GM21367 (cell line): ENCODE results near the gene RBBP8NL.

Experiments used
- ATAC-seq: cut with Tn5 transposase; IDR thresholded peaks from one replicate; pipeline ENCODE4 v1.9.1; 2021; ENCODE audit not compliant: unreplicated experiment

Gene RBBP8NL

DNA sequence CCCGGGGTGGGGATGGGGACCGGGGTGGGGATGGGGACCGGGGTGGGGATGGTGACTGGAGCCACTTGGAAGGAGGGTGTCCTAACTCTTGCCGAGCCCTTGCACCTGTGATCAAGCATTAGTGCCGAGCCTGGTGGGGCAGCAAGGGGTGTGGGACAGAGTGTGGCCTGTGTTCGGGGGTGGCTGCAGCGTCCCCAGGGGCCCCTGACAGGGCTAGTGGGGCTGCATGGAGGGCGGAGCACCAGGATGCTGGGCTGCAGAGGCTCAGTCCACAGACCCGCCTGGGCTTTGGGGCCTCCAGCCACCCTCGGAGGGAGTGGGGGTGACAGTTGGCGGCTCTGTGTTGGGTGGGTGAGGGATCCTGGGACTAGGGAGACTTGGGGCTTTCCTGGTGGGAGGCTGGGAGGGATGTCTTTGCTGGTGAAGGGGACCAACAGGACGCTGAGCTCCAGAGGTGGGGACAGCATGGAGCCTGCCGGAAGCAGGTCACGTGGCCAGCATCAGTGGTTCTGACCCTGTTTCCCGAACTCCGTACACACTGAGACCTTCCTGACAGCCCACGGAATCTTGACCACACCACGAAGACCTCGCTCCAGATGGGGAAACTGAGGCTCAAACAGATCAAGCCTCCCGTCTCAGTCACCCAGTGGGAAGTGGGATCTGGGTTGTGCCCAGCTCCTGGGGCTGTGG is 4.6 kb downstream of the RBBP8NL start:
- ATAC-seq: no peak

DNA sequence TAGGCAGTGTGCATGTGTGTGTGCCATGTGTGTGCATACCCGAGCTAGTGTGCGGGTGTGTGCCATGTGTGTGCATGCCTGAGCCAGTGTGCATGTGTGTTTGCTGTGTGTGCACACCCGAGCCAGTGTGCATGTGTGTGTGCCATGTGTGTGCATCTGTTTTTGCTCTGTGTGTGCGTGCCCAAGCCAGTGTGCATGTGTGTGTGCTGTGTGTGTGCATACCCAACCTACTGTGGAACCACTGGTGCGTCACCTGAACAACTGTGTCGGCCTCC is 5.7 kb downstream of the RBBP8NL start:
- no peak for ATAC-seq

- ATAC-seq: no peak
These were observed 6.3 kb downstream of the RBBP8NL start for GRCh38 chr20:62420846-62421715.

DNA sequence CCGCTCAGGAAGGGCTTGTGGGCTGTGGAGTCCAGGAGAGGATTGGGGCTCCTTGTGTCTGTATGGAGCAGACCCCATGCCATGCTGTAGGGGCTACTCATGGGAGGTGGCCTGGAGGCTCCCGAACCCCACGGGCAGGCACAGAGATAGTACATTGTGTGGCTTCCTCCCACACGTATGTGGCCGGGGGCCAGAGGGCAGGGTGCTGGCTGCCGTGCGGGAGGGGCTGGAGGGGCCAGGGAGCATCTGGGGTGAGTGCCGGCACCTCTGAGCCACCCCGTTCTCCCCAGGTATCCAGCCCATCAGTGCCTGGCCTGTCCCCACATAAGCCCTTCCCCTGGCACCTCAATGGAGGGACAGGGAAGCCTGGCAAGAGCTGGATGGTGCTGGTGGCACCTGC is 7.6 kb downstream of the RBBP8NL start:
- no peak for ATAC-seq

- ATAC-seq: no peak
These were observed 8.4 kb downstream of the RBBP8NL start for GRCh38 chr20:62418709-62419487.

GRCh38 chr20:62417981-62418708 is 9.2 kb downstream of the RBBP8NL start:
- ATAC-seq: no peak

DNA sequence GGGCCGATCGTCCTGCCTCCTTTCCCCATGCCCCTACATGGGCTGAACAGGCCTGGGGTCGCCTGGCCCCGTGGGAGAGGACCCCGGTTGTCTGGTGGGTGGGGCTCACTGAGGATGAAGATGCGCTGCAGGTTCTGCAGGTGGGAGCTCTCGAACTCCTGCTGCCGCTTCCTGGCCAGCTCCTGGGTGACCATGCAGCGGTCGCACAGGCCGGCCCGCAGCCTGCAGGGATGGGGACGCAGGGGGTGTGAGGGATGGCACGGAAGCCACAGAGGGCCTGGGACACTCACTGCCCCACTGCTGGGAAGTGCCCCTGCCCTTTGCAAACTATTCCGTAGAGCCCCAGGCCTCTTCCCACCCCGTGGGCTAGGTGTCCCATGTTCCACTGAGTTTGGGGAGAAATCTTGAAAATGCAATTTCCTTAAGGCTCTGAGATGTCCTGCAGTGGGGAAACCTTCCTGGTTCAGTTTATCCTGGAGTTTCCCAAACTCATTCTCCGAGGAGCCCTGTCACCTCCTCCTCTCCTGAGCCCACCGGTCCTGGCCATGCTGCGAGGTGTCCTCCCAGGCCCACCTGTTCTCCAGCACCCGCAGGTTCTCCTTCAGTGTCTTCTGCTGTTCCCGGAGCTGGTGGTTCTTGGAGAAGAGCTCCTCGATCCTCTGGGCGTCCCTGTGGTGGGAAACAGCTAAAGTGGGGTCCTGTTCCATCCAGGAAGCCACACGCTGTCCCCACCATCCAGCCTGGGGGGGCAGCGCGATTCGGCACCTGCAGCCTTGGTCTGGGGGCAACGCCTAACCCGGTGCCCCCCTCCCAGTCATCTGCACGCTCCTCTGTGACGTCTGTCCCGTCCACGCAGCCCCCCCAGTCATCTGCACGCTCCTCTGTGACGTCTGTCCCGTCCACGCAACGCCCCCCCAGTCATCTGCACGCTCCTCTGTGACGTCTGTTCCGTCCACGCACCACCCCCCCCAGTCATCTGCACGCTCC is 10.4 kb downstream of the RBBP8NL start:
- no peak for ATAC-seq

DNA sequence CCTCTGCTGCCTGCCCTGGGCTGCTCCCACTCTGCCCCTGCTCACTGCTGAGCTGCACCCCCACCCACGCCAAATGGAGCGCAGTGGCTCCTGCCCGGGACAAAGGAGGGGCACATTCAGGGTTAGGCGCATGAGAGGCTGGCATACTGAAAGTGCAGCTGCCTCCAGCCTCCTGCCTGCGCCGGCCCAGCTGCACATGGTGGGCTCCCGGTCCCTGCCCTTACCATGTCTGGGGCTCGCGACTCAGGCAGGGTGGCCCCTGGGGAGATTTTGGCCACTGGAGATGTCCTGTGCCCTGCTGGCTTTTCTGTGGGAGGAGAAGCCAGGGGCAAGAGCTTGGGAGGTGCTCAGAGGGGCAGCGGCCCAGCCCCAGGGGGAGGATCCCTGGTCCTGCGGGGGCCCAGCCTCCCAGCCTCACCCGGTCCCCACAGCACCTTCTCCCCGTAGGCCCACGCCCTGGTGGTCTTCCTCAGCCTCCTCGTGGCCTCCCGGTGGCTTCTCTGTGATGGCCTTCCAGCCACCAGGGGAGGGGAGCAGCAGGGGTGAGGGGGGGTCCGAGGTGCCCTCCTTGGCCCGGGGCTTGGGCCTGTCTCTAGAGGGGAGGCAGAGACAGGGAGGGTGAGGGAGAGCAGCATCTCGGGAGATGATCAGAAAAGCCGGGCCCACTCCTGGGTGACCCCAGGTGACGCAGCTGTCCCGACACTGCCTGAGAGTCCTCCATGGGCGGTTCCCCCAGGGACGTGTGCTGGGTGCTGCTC is 11.8 kb downstream of the RBBP8NL start:
- no peak for ATAC-seq

- no peak for ATAC-seq
These were observed 13.3 kb downstream of the RBBP8NL start for GRCh38 chr20:62413896-62414481.

DNA sequence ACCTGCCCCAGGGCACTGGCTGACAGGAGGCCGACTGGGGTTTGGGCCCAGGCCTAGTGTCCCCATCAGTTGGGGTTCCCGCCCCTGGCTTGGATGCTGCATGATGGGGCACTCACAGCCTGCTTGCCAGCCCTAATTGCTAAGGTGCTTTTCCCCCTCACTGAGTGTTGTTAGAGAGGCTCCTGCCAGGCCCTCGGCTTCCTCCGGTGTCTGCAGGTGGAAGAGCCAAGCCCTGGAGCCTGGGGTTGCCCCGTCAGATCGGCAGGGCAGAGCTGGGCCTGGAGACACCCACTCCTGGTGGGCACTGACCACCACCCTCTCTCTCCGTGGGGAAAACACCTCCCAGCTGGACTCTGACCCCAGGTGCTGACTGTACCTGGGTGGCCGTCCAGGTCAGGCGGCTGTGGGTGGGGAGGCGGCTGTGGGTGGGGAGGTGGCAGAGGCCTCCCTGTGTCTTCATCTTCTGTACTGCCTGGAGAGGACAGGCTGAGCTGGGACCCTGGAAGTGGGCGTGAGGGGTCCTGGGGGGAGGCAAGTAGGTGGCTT is 14.2 kb downstream of the RBBP8NL start:
- ATAC-seq: no peak

- no peak for ATAC-seq
These were observed 14.9 kb downstream of the RBBP8NL start for GRCh38 chr20:62412194-62413024.

DNA sequence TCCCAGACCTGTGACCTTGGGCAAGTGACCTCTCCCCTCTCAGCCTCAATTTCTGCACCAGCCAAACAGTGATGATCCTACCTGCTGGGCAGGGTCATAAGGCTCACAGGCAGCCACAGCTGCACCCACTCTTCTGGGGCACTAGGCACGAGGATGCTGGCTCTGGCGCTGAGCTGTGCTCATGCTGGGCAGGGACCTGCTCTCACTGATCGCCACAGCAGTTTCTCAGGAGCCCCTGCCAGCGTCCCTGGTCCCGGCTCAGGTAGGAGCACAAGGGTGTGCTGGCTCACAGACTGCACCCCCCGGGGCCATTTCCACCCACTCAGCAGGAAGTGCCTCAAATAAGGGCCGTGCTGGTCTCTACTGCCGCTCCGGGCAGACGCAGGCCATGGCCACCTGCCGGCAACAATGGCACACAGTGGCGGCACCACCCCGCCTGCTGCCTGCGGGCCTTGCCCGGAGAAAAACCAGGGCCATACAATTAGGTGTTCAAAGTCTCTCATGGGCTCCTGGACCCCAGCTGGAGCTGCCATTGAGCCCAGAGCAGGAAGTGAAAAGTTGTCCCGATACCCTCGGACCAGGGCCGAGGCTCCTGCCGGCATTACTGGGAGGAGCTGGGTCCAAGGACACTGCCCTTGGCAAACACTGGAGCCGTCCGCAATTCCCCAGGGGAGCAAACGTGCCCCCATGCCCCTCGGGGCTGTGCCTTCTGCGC is 15.7 kb downstream of the RBBP8NL start:
- ATAC-seq: no peak

DNA sequence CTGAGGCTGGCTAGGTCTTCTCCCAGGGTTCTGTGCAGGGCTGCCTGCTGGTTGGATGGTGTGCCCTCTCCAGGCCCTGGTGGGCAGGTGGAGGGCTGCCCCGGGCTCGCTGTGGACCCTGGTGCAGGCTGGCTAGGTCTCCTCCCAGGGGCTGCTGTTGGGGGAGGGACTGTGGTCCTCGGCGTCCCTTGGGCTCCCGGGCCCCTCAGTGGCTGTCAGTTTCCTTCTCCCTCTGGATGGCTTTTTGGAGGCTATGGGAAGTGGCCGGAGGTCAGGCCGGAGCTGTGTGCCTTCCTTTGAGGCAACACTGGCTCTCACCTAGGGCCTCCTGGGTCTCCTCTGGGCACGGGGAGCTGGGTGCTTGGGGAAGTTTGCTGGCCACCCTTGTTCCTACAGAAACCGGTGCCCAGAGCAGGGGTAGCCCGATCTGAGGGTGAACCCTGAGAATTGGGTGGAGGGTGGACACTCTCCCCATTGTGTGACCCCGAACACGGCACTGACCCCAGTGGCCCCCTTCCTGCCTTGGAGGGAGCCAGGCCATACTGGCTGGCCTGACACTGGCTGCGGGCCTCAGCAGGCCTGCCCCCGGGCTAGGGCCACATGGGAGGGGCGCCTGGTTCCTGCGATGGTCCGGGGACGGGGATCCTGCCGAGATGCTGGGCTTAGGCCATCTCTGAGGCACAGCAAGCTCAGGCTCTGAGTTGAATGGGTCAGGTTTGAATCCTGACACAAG is 16.4 kb downstream of the RBBP8NL start:
- ATAC-seq: no peak

DNA sequence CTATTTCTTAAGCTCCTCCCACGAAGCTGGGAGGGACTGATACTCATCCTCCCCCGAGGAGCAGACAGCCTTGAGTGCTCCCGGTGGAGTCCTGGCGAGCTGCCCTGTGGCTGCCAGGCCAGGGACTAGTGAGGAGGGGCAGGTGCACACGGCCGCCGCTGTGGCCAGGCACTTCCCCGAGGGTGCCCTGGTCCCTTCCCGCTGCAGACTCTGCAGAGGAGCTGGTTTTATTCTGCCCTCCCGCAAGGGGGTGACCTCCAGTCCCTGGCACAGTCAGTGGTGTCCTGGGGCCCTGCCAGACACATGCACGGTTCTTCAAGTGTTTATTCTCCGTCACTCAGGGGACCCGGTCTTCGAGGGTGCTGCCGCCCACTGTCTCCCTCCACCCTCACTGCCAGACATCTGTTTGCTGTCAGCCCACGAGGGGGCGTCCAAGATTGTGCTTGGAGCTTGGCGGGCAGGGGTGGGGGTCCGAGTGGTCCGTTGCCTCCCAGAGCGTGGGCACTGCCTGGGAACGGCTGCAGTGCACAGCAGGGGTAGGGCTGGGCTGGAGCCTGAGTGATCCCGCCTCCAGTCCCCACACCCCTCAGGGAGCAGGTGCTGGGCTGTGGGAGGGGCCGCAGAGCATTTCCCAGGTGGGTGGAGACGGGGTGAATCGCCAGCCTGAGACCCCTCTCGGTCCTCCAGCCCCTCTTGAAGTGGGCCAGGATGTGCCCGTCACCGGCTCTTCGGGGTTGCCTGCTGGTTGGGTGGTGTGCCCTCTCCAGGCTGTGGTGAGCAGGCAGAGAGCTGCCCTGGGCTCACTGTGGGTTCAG is 17.2 kb downstream of the RBBP8NL start:
- no peak for ATAC-seq

DNA sequence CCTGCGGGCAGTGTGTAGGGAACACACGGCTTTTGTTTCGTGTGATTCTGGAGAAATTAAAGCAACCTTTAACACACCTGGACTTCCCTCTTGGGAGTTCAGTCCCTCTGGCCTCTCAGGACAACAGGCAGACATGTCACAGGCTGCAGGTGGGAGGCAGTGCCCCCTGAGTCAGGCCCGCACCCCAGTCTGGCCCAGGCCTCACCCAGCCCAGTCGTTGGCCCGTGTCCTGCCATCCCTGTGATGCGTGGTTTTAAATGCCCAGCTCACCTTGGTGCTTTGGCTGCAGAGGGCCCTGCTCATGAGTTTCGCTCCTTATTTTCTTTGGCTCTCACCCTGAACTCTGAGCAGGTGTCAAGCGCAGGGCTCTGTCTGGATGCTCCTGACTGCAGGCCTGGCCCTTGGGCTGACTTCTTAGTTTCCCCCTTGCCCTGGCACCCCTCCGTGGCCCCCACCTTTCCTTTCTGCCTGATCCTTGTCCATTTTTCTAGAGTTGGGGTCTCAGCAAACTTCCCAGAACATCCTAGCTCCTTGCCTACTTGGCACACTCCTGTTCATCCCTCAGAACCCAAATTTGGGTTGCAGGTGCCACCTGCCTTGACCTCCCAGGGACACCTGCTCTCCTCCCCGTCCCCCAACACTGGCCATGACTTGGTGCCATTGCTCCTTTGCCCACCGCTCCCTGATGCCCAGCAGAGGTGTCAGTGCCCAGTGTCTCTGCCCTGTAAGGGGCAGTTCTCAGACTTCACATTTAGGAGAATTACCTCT is 18.1 kb downstream of the RBBP8NL start:
- no peak for ATAC-seq
